ENCODE results near the gene EP400. TPM values are rescaled to one million over a fixed set of nuclear protein-coding genes. Genes with fewer than 3 reads are reported as not detected.
A peak's percentile ranks its signal among the peaks of the same experiment; 100 is the strongest.

EP400 gene
- total RNA-seq, 1 donor = 14.5 TPM

DNA sequence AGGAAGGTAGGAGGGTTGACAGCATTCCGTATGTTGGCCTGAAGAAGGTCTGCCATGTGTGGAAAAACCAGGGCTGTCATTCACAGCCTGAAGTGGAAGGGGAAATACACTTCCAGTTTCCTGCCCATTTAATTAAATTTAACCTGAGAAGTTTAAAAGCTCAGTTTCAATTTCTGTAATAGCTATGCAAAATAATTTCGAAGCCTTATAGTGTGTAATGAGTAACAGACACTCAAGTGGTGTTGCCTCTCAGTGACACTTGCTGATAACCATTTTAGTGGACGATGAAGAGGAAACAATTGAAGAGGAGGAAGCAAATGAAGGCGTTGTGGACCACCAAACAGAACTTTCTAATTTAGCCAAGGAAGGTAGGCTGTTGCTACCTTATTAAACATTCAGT, 44.8 kb downstream of the EP400 start:
- H3K4me2 ChIP-seq (ENCODE audit: insufficient read depth, low read length) = no peak overlapping the region
- peaks cover 3% of the 10 kb centered on the region for H3K79me2 ChIP-seq (ENCODE audit: insufficient read depth, low read length)
- H3K36me3 ChIP-seq (ENCODE audit: insufficient read depth, low read length) = peaks cover 64% of the 10 kb centered on the region
- TF ChIP-seq, protein P1, sequence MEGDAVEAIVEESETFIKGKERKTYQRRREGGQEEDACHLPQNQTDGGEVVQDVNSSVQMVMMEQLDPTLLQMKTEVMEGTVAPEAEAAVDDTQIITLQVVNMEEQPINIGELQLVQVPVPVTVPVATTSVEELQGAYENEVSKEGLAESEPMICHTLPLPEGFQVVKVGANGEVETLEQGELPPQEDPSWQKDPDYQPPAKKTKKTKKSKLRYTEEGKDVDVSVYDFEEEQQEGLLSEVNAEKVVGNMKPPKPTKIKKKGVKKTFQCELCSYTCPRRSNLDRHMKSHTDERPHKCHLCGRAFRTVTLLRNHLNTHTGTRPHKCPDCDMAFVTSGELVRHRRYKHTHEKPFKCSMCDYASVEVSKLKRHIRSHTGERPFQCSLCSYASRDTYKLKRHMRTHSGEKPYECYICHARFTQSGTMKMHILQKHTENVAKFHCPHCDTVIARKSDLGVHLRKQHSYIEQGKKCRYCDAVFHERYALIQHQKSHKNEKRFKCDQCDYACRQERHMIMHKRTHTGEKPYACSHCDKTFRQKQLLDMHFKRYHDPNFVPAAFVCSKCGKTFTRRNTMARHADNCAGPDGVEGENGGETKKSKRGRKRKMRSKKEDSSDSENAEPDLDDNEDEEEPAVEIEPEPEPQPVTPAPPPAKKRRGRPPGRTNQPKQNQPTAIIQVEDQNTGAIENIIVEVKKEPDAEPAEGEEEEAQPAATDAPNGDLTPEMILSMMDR (IDR thresholded peaks at IDR 0.05; ENCODE audit: extremely low read depth, low read depth, low read length) = no peak
- no peak overlapping the region for H3K27ac ChIP-seq (ENCODE audit: low read depth, low read length)
- no peak for DNase-seq (ENCODE audit: insufficient read length, low spot score, missing footprints)
- no peak overlapping the region for H3K4me3 ChIP-seq (ENCODE audit: insufficient read depth, low read length)
- no peaks in the 10 kb centered on the region for H3K4me1 ChIP-seq (ENCODE audit: insufficient read depth, low read length)
- no peaks in the 10 kb centered on the region for H3K27me3 ChIP-seq (ENCODE audit: insufficient read depth, low read length)
- peaks cover 3% of the 10 kb centered on the region for H4K20me1 ChIP-seq (ENCODE audit: insufficient read depth, low read length)
- no peak overlapping the region for H2AFZ ChIP-seq (ENCODE audit: low read length)
- H3K9me3 ChIP-seq (ENCODE audit: low read depth, low read length) = no peaks in the 10 kb centered on the region

- Histone ChIP-seq H3K27me3 (ENCODE audit: insufficient read depth, low read length) (no peaks in the 10 kb centered on the region), H3K4me3 (ENCODE audit: insufficient read depth, low read length) (no peak overlapping the region), H3K4me1 (ENCODE audit: insufficient read depth, low read length) (peaks cover 15% of the 10 kb centered on the region), H3K4me2 (ENCODE audit: insufficient read depth, low read length) (no peak overlapping the region), H3K36me3 (ENCODE audit: insufficient read depth, low read length) (peaks cover 13% of the 10 kb centered on the region), H2AFZ (ENCODE audit: low read length) (no peak overlapping the region), H3K79me2 (ENCODE audit: insufficient read depth, low read length) (peaks cover 8% of the 10 kb centered on the region), H4K20me1 (ENCODE audit: insufficient read depth, low read length) (no peaks in the 10 kb centered on the region), H3K9me3 (ENCODE audit: low read depth, low read length) (no peaks in the 10 kb centered on the region), H3K27ac (ENCODE audit: low read depth, low read length) (no peak overlapping the region)
- no peak for DNase-seq (ENCODE audit: insufficient read length, low spot score, missing footprints)
- TF ChIP-seq, protein P1 (IDR thresholded peaks at IDR 0.05; ENCODE audit: extremely low read depth, low read depth, low read length) = no peak
Measured at GRCh38 chr12:132000286-132000872, 50.6 kb downstream of the EP400 start.

GRCh38 chr12:132003846-132004245, 54.1 kb downstream of the EP400 start:
- H3K4me2 ChIP-seq (ENCODE audit: insufficient read depth, low read length) = peak overlapping the region; percentile 52
- H3K9me3 ChIP-seq (ENCODE audit: low read depth, low read length) = no peaks in the 10 kb centered on the region
- H3K4me3 ChIP-seq (ENCODE audit: insufficient read depth, low read length) = no peak overlapping the region
- H3K27me3 ChIP-seq (ENCODE audit: insufficient read depth, low read length) = no peaks in the 10 kb centered on the region
- DNase-seq (ENCODE audit: insufficient read length, low spot score, missing footprints) = peak; percentile 86
- peaks cover 25% of the 10 kb centered on the region for H3K36me3 ChIP-seq (ENCODE audit: insufficient read depth, low read length)
- H3K79me2 ChIP-seq (ENCODE audit: insufficient read depth, low read length) = peaks cover 8% of the 10 kb centered on the region
- H4K20me1 ChIP-seq (ENCODE audit: insufficient read depth, low read length) = no peaks in the 10 kb centered on the region
- peak overlapping the region; percentile 64 for H3K27ac ChIP-seq (ENCODE audit: low read depth, low read length)
- H2AFZ ChIP-seq (ENCODE audit: low read length) = no peak overlapping the region
- H3K4me1 ChIP-seq (ENCODE audit: insufficient read depth, low read length) = peaks cover 15% of the 10 kb centered on the region
- TF ChIP-seq, protein P1 (IDR thresholded peaks at IDR 0.05; ENCODE audit: extremely low read depth, low read depth, low read length) = no peak

DNA sequence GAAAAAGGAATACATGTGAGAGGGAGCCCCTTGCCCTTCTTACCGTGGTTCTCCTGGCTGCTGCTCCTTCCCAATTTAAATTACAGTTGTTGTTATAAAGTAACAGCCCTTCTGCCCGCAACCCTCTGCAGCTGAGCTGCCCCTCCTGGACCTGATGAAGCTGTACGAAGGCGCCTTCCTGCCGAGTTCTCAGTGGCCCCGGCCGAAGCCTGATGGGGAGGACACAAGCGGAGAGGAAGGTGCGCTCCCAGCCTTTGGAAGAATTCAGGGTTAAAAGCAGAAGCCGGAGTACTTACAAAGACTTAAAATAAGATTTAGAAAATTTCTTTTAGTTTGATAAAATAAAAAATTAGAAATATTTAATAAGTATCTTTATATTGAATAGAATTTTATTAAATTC, 55.2 kb downstream of the EP400 start:
- Histone ChIP-seq H2AFZ (ENCODE audit: low read length) (no peak overlapping the region), H3K4me1 (ENCODE audit: insufficient read depth, low read length) (peaks cover 15% of the 10 kb centered on the region), H3K4me3 (ENCODE audit: insufficient read depth, low read length) (no peak overlapping the region), H3K36me3 (ENCODE audit: insufficient read depth, low read length) (peaks cover 25% of the 10 kb centered on the region), H3K27me3 (ENCODE audit: insufficient read depth, low read length) (no peaks in the 10 kb centered on the region), H3K9me3 (ENCODE audit: low read depth, low read length) (no peaks in the 10 kb centered on the region), H3K79me2 (ENCODE audit: insufficient read depth, low read length) (peaks cover 6% of the 10 kb centered on the region), H4K20me1 (ENCODE audit: insufficient read depth, low read length) (no peaks in the 10 kb centered on the region), H3K27ac (ENCODE audit: low read depth, low read length) (peak overlapping the region; percentile 64), H3K4me2 (ENCODE audit: insufficient read depth, low read length) (no peak overlapping the region)
- no peak for DNase-seq (ENCODE audit: insufficient read length, low spot score, missing footprints)
- TF ChIP-seq, protein P1 (IDR thresholded peaks at IDR 0.05; ENCODE audit: extremely low read depth, low read depth, low read length) = no peak
